Measurements from ENCODE around the gene PPP1R11. TPM values are rescaled to one million over a fixed set of nuclear protein-coding genes. Genes with fewer than 3 reads are reported as not detected.

Gene PPP1R11
- total and polyA plus RNA-seq, 9 of the 15 experiments (the other 6 are each of a cell fraction or from before 2014, with no cell fraction given): 17.8 to 94.8 (median 44.6) TPM

- TF ChIP-seq YBX1 (IDR thresholded peaks at IDR 0.05): no peak
- 0 out of 2 replicates have a peak, but pooled peaks have one; percentile 7 for TF ChIP-seq PKNOX1 (IDR thresholded peaks at IDR 0.05)
- TF ChIP-seq TCF7 (IDR thresholded peaks at IDR 0.05; ENCODE audit: borderline replicate concordance): no peak
- TF ChIP-seq CLOCK (CRISPR knock-in tag; IDR thresholded peaks at IDR 0.05; ENCODE audit: borderline replicate concordance): no peak
- no peak for TF ChIP-seq SRSF1 (IDR thresholded peaks at IDR 0.05; ENCODE audit: low read depth, low read length)
- TF ChIP-seq USF2 (CRISPR knock-in tag; IDR thresholded peaks at IDR 0.05): no peak
- TF ChIP-seq HNRNPLL (IDR thresholded peaks at IDR 0.05; ENCODE audit: low read depth, low read length, poor library complexity, severe bottlenecking): no peak
- no peak for TF ChIP-seq FOXA3 (CRISPR knock-in tag; conservative IDR thresholded peaks at IDR 0.05 in 1 of 2, IDR thresholded peaks at IDR 0.05 in 1 of 2)
- TF ChIP-seq GABPB1 (CRISPR knock-in tag; IDR thresholded peaks at IDR 0.05): no peak
- no peak for TF ChIP-seq ZNF436 (CRISPR knock-in tag; IDR thresholded peaks at IDR 0.05)
- TF ChIP-seq PYGO2 (tag; IDR thresholded peaks at IDR 0.05): 0 out of 2 replicates have a peak, but pooled peaks have one; percentile 56
- TF ChIP-seq BCOR (IDR thresholded peaks at IDR 0.05): no peak
- TF ChIP-seq ZNF717 (CRISPR knock-in tag; IDR thresholded peaks at IDR 0.05): no peak
- TF ChIP-seq CTCFL (IDR thresholded peaks at IDR 0.05; ENCODE audit: borderline replicate concordance, insufficient read depth, low read depth, low read length, poor library complexity, severe bottlenecking): no peak
- TF ChIP-seq CHAMP1 (IDR thresholded peaks at IDR 0.05): no peak
- TF ChIP-seq TOE1 (IDR thresholded peaks at IDR 0.05; ENCODE audit: borderline replicate concordance): 0 out of 2 replicates have a peak, but pooled peaks have one; percentile 44
- TF ChIP-seq TOE1 (CRISPR knock-in tag; IDR thresholded peaks at IDR 0.05; ENCODE audit: borderline replicate concordance, low read depth): no peak; the same call in 1 of the 2 replicates
- no peak for TF ChIP-seq ZFP36 (IDR thresholded peaks at IDR 0.05; ENCODE audit: low read depth, low read length, partially characterized antibody)
- TF ChIP-seq CGGBP1 (CRISPR knock-in tag; IDR thresholded peaks at IDR 0.05): no peak
Observed at GRCh38 chr6:30060606-30061091, 6.3 kb upstream of the PPP1R11 start (continued).
